B cell (primary cell): Measurements from ENCODE around the gene PCSK4. TPM values are rescaled to one million over a fixed set of nuclear protein-coding genes. Genes with fewer than 3 reads are reported as not detected.

Experiments used
- ATAC-seq: fragments of 200-7000 bp; cut with Tn5 transposase; one replicate; pipeline ENCODE4 v1.10.0; 2021; ENCODE audit warnings: low read depth, mild to moderate bottlenecking, moderate number of reproducible peaks, moderate library complexity
- CTCF ChIA-PET: fragments of 350-600 bp; sonication (Branson Sonifier 250); formaldehyde crosslinking; loops from one replicate; lab custom pipeline; 2021; ENCODE audit warnings: antibody characterized with exemption, inconsistent platforms; lab: Charles Lee
- POLR2A ChIA-PET: fragments of 350-600 bp; sonication (Branson Sonifier 250); formaldehyde crosslinking; loops from one replicate; lab custom pipeline; 2021; ENCODE audit warnings: antibody characterized with exemption; lab: Charles Lee
- DNase-seq: peaks from one replicate; pipeline ENCODE4 v3.0.0; 2013
- H2AFZ ChIP-seq: 2 replicates; pipeline ENCODE4 v1.6.1; 2012; ENCODE audit warnings: mild to moderate bottlenecking, low read depth, low read length; ENCODE audit not compliant: insufficient read depth, poor library complexity, severe bottlenecking
- H3K27ac ChIP-seq, 2 donors: 1 replicate in 1 of 2; 2 replicates in 1 of 2; pipeline ENCODE4 v1.5.1; 2012 to 2013; ENCODE audit warnings: low read length in 2 of 2, mild to moderate bottlenecking in 2 of 2, moderate library complexity in 1 of 2
- H3K27me3 ChIP-seq, 4 experiments: fragments of 200-600 bp in 1 of 4; sonication (generic) in 1 of 4; replicated peaks in 1 of 4; 1 replicate in 2 of 4; 2 replicates in 2 of 4; pipeline versions ENCODE4 v1.6.1 to v1.7.0; 2013 to 2016; ENCODE audit warnings: low read length in 3 of 4, mild to moderate bottlenecking in 2 of 4, mixed read lengths in 1 of 4, moderate library complexity in 1 of 4; ENCODE audit not compliant: insufficient read depth in 4 of 4, control insufficient read depth in 3 of 4; ENCODE audit errors: control extremely low read depth in 1 of 4
- H3K36me3 ChIP-seq, 2 experiments: replicated peaks in 1 of 2; 1 replicate in 1 of 2; 2 replicates in 1 of 2; pipeline versions ENCODE4 v1.6.1 to v1.7.1; 2013; ENCODE audit warnings: low read length in 1 of 2; ENCODE audit not compliant: insufficient read depth in 2 of 2, control insufficient read depth in 1 of 2; ENCODE audit errors: control extremely low read depth in 1 of 2, extremely low read depth in 1 of 2
- H3K4me1 ChIP-seq, 2 donors: fragments of 200-600 bp in 1 of 2; sonication (generic) in 1 of 2; 1 replicate in 1 of 2; 2 replicates in 1 of 2; pipeline versions ENCODE4 v1.5.1 to v1.6.1; 2013 to 2017; ENCODE audit warnings: low read length in 2 of 2; ENCODE audit not compliant: control insufficient read depth in 2 of 2, insufficient read depth in 2 of 2
- H3K4me2 ChIP-seq: replicated peaks from 2 replicates; pipeline ENCODE3; 2012; ENCODE audit warnings: mild to moderate bottlenecking, low read depth, low read length; ENCODE audit not compliant: poor library complexity, severe bottlenecking
- H3K4me3 ChIP-seq, 5 experiments: fragments of 200-600 bp in 1 of 5; sonication (generic) in 1 of 5; 1 replicate in 3 of 5; 2 replicates in 2 of 5; pipeline versions ENCODE4 v1.5.1 to v1.7.0; 2011 to 2016; ENCODE audit warnings: low read length in 4 of 5, mild to moderate bottlenecking in 4 of 5, low read depth in 2 of 5, control low read depth in 1 of 5, moderate library complexity in 1 of 5; ENCODE audit not compliant: insufficient read depth in 1 of 5; ENCODE audit errors: control extremely low read depth in 1 of 5, extremely low read depth in 1 of 5
- H3K79me2 ChIP-seq: fragments of 200-600 bp; sonication (generic); one replicate; pipeline ENCODE4 v1.6.0; 2016; ENCODE audit warnings: low read length; ENCODE audit not compliant: control insufficient read depth, insufficient read depth
- H3K9ac ChIP-seq: fragments of 200-600 bp; sonication (generic); 2 replicates; pipeline ENCODE4 v1.6.1; 2017; ENCODE audit warnings: mild to moderate bottlenecking, low read length, moderate library complexity
- H3K9me3 ChIP-seq, 3 donors: one replicate each; pipeline versions ENCODE4 v1.6.1 to v1.7.1; 2013; ENCODE audit warnings: low read length in 2 of 3; ENCODE audit not compliant: control insufficient read depth in 2 of 3, insufficient read depth in 1 of 3; ENCODE audit errors: control extremely low read depth in 1 of 3
- H4K20me1 ChIP-seq: 2 replicates; pipeline ENCODE4 v1.6.0; 2012; ENCODE audit warnings: mild to moderate bottlenecking, low read length; ENCODE audit not compliant: insufficient read depth, control insufficient read depth, poor library complexity, severe bottlenecking
- H3K27ac Mint-ChIP-seq: one replicate; pipeline ENCODE4 v1.8.0; 2021; ENCODE audit warnings: mixed read lengths
- H3K27me3 Mint-ChIP-seq: one replicate; pipeline ENCODE4 v1.8.0; 2021; ENCODE audit warnings: mixed read lengths
- H3K4me1 Mint-ChIP-seq: one replicate; pipeline ENCODE4 v1.8.0; 2021; ENCODE audit warnings: mixed read lengths
- H3K4me3 Mint-ChIP-seq: one replicate; pipeline ENCODE4 v1.8.0; 2021; ENCODE audit warnings: mixed read lengths
- H3K9me3 Mint-ChIP-seq: one replicate; pipeline ENCODE4 v1.8.0; 2022; ENCODE audit warnings: mixed read lengths; ENCODE audit not compliant: insufficient read depth
- CTCF ChIP-seq: fragments of 200-600 bp; IDR thresholded peaks from one replicate; pipeline ENCODE4 v1.8.0; 2022; ENCODE audit warnings: antibody characterized with exemption, mild to moderate bottlenecking
- EZH2 ChIP-seq: IDR thresholded peaks from 2 replicates; pipeline ENCODE4 v1.6.1; 2012; ENCODE audit warnings: borderline replicate concordance, low read depth, mild to moderate bottlenecking, moderate library complexity, low read length; ENCODE audit not compliant: insufficient read depth, poor library complexity, severe bottlenecking
- WGBS: methylation state at CpG from one replicate; pipeline ENCODE4 v1.1.5; 2013; ENCODE audit warnings: missing lambda C conversion rate; ENCODE audit not compliant: insufficient coverage; 5-methylcytosine and 5-hydroxymethylcytosine counted together
- intact Hi-C: fragments of 100-400 bp; cut with micrococcal nuclease; formaldehyde crosslinking; loops from one replicate; pipeline ENCODE4 v1.10.0; 2022
- polyA plus RNA-seq: library from polyadenylated mRNA; depleted of rRNA; stranded (reverse); fragments of >200 nt; gene quantifications from 2 replicates; pipeline ENCODE4 v1.2.3, GENCODE V29; 2012
- total RNA-seq, 2 donors: library from RNA; stranded (reverse); fragments of 120-200 nt in 1 of 2; gene quantifications; 1 replicate in 1 of 2; 2 replicates in 1 of 2; pipeline versions ENCODE4 v1.2.3 to v1.2.4, GENCODE V29; 2013 to 2022

Gene PCSK4
- total and polyA plus RNA-seq, 2 donors (not counting 1 experiment from before 2014, with no cell fraction given) = 1.1 to 1.3 TPM

DNA sequence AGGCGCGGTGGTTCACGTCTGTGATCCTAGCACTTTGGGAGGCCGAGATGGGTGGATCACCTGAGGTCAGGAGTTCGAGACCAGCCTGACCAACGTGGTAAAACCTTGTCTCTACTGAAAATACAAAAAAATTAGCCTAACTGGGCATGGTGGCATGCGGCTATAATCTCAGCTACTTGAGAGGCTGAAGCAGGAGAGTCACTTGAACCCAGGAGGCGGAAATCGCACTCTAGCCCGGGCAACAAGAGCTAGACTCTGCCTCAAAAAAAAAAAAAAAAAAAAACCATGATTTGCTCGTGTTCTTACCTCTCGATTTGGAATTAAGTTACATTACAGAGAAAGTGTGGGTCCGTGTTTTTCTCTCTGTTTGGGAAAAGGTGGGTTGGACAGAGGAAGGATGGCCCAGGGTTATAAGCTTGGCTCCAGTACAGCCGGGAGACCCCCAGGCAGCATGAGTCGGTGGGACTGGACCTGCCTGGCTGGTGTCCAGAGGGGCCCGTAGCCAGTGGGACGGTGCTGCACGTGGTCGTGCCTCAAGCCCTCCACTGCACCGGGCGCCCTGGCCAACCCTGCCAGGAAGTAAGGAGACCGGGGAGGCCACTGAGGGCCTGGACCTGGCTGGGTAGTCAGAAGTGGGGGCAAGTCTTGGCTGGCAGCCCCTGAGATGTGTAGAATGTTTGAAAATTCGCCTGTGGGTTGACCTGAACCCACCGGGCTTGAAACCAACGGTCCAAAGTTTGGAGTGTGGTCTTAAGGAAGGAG lies 48.3 kb downstream of the PCSK4 start:
- Histone ChIP-seq H3K79me2 (peaks cover 21% of the 10 kb centered on the region), H3K4me3 (no peak overlapping the region), H3K36me3 (peaks cover 0 to 26% of the 10 kb centered on the region in 2 experiments), H3K4me2 (no peak overlapping the region), H3K9ac (no peak overlapping the region), H3K4me1 (peaks cover 23 to 32% of the 10 kb centered on the region in 2 donors), H4K20me1 (peaks cover 70% of the 10 kb centered on the region), H3K27ac (no peak overlapping the region), H3K27me3 (peaks cover 0 to 13% (median 4%) of the 10 kb centered on the region in 4 experiments), H2AFZ (no peak overlapping the region), H3K9me3 (peaks cover 0 to 2% (median 0%) of the 10 kb centered on the region in 3 donors)
- TF ChIP-seq EZH2 (no peak), CTCF (no peak)
- 95% methylated on average over 17 of the region's 25 CpGs for WGBS
- intact Hi-C loops = no loop called here
- ChIA-PET POLR2A (no interaction called here), CTCF (interaction anchor here (0.7 kb wide), 1 partner anchor 197 kb away, joined by 3 read pairs; no protein-coding TSS in a partner anchor)
- H3K4me3 Mint-ChIP-seq = peak overlapping the region; percentile 49
- no peak for ATAC-seq
- H3K4me1 Mint-ChIP-seq = peaks cover 30% of the 10 kb centered on the region
- H3K27ac Mint-ChIP-seq = no peak overlapping the region
- DNase-seq = no peak
- H3K9me3 Mint-ChIP-seq = no peaks in the 10 kb centered on the region
- H3K27me3 Mint-ChIP-seq = peaks cover 3% of the 10 kb centered on the region

DNA sequence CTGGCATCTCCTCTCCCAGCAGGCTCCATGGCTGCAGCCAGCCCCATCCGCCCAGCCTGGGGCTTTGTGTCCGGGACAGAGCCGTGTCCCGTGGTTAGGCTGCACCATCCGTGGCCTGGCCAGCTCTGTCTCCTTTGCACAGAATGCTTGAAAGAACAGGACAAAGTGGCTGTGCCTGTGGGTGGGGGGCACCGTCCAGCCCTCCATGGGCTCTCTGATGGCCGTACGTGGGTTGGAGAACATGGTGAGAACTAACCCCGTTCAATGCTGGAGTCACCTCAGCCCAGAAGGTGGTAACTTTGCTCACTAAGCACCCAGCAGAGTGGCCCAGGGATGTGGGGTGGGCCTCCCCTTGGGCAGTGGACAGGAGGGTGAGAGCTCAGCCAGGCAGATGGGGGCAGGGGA lies 49.1 kb downstream of the PCSK4 start:
- intact Hi-C loops = no loop called here
- Mint-ChIP-seq H3K9me3 (no peaks in the 10 kb centered on the region), H3K27me3 (no peaks in the 10 kb centered on the region), H3K4me3 (peak overlapping the region; percentile 66), H3K4me1 (peaks cover 27% of the 10 kb centered on the region), H3K27ac (no peak overlapping the region)
- H2AFZ ChIP-seq = no peak overlapping the region
- no peak for ATAC-seq
- H3K4me1 ChIP-seq = peaks cover 16 to 29% of the 10 kb centered on the region in 2 donors
- peaks cover 68% of the 10 kb centered on the region for H4K20me1 ChIP-seq
- no peaks in the 10 kb centered on the region for H3K9me3 ChIP-seq
- no peak overlapping the region for H3K9ac ChIP-seq
- H3K27ac ChIP-seq = no peak overlapping the region
- no peak overlapping the region for H3K4me2 ChIP-seq
- no peak overlapping the region for H3K4me3 ChIP-seq
- CTCF ChIA-PET = interaction anchor here (0.7 kb wide), 1 partner anchor 196 kb away, joined by 3 read pairs; no protein-coding TSS in a partner anchor
- H3K79me2 ChIP-seq = peaks cover 21% of the 10 kb centered on the region
- peaks cover 0 to 7% (median 2%) of the 10 kb centered on the region in 4 experiments for H3K27me3 ChIP-seq
- DNase-seq = no peak
- peaks cover 0 to 26% of the 10 kb centered on the region in 2 experiments for H3K36me3 ChIP-seq
- WGBS = 95% methylated on average over 9 of the region's 9 CpGs
- TF ChIP-seq CTCF (no peak), EZH2 (no peak)
- POLR2A ChIA-PET = no interaction called here
